ENCODE measurements around the gene CD99. TPM values are rescaled to one million over a fixed set of nuclear protein-coding genes. Genes with fewer than 3 reads are reported as not detected.

CD99 gene
- total and polyA plus RNA-seq, 2 experiments from 2014 or later = 467 to 474 TPM

DNA sequence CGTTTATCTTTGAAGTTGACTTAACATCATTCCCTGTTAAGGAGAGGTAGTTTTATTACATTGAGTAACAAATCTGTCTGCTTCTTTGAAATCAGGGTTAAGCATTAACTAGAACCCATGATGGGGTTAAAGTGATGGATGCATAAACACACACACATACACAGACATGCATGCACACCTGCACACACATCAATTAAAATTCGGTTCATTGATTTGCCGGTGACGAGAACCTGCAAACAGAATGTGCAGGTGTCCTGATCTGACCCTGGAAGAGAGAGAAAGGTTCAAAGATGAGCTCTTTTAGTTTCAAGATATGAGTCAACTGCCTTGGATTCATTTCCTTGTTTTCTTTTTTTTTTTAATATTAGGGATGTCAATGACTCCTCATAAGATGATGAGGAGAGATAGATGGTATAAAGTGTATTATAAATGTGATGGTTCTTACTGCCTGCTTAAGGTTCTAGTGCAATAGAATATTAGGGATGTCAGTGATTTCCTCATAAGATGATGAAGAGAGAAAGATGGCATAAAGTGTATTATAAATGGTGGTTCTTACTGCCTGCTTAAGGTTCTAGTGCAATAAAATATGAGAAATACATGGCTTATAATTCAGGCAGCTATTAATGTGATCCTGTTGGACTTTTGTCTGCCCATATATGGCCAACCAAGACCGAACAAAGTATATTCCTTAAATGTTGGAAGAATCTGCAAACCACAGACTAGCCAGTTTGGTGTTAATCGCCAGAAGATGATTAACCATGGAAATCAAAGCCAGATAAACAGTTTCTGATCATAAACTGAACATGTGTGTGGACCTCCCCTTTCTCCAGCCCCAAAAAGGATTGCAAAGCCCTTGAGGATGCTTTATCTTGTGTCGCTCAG, 14.1 kb upstream of the CD99 start:
- peak in 1 of 2 donors; percentile 43 for DNase-seq (ENCODE audit: low read depth in 1 of 2, low spot score in 1 of 2)
- H3K4me1 ChIP-seq (ENCODE audit: low read depth) = no peaks in the 10 kb centered on the region
- TF ChIP-seq, protein P1, sequence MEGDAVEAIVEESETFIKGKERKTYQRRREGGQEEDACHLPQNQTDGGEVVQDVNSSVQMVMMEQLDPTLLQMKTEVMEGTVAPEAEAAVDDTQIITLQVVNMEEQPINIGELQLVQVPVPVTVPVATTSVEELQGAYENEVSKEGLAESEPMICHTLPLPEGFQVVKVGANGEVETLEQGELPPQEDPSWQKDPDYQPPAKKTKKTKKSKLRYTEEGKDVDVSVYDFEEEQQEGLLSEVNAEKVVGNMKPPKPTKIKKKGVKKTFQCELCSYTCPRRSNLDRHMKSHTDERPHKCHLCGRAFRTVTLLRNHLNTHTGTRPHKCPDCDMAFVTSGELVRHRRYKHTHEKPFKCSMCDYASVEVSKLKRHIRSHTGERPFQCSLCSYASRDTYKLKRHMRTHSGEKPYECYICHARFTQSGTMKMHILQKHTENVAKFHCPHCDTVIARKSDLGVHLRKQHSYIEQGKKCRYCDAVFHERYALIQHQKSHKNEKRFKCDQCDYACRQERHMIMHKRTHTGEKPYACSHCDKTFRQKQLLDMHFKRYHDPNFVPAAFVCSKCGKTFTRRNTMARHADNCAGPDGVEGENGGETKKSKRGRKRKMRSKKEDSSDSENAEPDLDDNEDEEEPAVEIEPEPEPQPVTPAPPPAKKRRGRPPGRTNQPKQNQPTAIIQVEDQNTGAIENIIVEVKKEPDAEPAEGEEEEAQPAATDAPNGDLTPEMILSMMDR (IDR thresholded peaks at IDR 0.05; ENCODE audit: low read depth, low read length) = no peak

DNA sequence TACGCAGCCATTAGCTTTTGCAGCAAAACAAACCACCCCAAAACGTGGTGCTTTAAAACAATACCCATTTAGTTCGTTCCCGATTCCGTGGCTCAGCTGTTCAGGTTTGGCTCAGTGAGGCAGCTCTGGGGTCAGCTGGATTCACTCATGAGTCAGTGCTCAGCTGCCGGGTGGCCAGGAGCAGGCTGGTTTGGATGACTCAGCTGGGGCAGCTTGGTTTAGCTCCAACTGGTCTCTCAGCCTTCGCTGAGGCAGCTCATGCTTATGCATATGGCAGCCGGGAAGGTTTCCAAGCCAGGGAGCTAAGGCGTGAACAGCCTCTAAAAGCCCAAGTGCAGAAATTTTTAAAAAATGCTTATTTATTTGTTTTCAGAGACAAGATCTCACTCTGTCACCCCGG, 13.3 kb upstream of the CD99 start:
- Histone ChIP-seq H3K4me1 (ENCODE audit: low read depth) (no peaks in the 10 kb centered on the region), H3K27ac (no peak overlapping the region), H3K27me3 (no peaks in the 10 kb centered on the region), H3K36me3 (no peaks in the 10 kb centered on the region), H3K4me3 (no peak overlapping the region), H3K9me3 (ENCODE audit: low read depth) (no peaks in the 10 kb centered on the region)
- TF ChIP-seq, protein P1 (IDR thresholded peaks at IDR 0.05; ENCODE audit: low read depth, low read length) = no peak
- peak in 1 of 2 donors; percentile 99 for DNase-seq (ENCODE audit: low read depth in 1 of 2, low spot score in 1 of 2)

More for the DNA sequence above, 14.1 kb upstream of the CD99 start:
- H3K4me3 ChIP-seq = no peak overlapping the region
- H3K27me3 ChIP-seq = no peaks in the 10 kb centered on the region
- H3K27ac ChIP-seq = no peak overlapping the region
- H3K36me3 ChIP-seq = no peaks in the 10 kb centered on the region
- no peaks in the 10 kb centered on the region for H3K9me3 ChIP-seq (ENCODE audit: low read depth)

DNA sequence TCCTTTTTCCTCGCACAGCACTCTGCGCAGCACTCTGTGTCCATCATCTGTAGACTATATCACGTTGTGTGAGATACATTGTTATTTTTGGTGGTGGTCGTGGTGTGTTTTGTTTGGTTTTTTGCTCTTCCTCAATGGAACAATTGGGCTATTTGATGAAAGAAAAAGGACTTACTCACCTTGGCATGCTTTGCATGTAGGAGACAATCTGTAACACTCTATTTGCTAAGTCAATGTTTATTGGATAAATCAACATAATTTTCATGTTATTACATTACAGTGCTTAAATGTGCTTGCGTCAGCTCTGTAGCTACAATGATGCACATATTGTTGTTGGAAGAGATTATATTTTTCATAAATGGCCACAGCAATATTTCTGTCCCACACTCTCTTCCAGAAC, 12.5 kb upstream of the CD99 start:
- Histone ChIP-seq H3K36me3 (no peaks in the 10 kb centered on the region), H3K4me3 (no peak overlapping the region), H3K9me3 (ENCODE audit: low read depth) (no peaks in the 10 kb centered on the region), H3K27me3 (no peaks in the 10 kb centered on the region), H3K27ac (no peak overlapping the region), H3K4me1 (ENCODE audit: low read depth) (no peaks in the 10 kb centered on the region)
- DNase-seq (ENCODE audit: low read depth in 1 of 2, low spot score in 1 of 2) = no peak
- TF ChIP-seq, protein P1 (IDR thresholded peaks at IDR 0.05; ENCODE audit: low read depth, low read length) = no peak

DNA sequence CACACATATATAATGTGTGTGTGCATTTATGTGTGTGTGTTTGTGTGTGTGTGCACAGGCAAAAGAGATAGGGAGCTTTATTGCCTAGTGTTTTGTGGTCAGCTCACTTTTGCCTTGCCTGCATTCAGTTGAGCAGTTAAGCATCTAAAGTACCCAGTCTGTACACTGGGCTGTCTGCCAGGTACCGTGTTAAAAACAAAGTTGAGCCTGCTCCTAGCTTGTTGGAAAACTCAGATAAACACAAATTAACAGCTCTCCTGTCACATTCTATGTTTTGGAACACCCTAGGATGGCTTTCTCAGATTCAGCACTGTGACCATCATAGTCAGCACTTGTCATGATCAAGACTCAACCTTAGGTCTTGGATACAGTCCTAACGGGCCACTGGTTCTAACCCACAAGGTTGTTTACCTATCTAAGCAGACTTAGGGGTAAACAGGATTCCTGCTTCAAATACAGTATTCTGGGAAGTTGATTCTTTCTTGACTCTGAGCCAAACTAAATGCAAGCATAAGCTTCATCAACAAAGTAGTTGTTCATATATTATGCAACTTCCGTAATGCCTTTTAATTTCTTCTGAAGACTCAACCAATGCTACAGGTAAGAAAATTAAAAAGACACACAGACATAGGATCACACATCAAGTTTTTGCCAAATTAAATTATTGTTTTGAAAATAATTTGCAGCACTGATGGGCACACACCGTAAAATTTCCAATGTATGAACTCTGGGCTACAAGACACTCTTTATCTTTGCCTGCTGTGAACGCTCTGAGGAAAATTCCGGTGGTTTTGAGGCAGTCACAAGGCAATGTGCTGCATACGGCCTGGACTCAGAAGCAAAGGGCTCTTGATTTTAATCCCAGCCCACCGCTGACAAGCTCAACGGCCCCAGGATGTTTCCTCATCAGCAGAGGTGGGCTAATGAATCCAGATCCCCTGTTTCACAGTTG, 11.3 kb upstream of the CD99 start:
- TF ChIP-seq, protein P1 (IDR thresholded peaks at IDR 0.05; ENCODE audit: low read depth, low read length) = no peak
- DNase-seq (ENCODE audit: low read depth in 1 of 2, low spot score in 1 of 2) = peak in 1 of 2 donors; percentile 90
- no peaks in the 10 kb centered on the region for H3K4me1 ChIP-seq (ENCODE audit: low read depth)
- no peak overlapping the region for H3K4me3 ChIP-seq
- H3K9me3 ChIP-seq (ENCODE audit: low read depth) = no peaks in the 10 kb centered on the region
- no peak overlapping the region for H3K27ac ChIP-seq
- no peaks in the 10 kb centered on the region for H3K36me3 ChIP-seq
- no peaks in the 10 kb centered on the region for H3K27me3 ChIP-seq

DNA sequence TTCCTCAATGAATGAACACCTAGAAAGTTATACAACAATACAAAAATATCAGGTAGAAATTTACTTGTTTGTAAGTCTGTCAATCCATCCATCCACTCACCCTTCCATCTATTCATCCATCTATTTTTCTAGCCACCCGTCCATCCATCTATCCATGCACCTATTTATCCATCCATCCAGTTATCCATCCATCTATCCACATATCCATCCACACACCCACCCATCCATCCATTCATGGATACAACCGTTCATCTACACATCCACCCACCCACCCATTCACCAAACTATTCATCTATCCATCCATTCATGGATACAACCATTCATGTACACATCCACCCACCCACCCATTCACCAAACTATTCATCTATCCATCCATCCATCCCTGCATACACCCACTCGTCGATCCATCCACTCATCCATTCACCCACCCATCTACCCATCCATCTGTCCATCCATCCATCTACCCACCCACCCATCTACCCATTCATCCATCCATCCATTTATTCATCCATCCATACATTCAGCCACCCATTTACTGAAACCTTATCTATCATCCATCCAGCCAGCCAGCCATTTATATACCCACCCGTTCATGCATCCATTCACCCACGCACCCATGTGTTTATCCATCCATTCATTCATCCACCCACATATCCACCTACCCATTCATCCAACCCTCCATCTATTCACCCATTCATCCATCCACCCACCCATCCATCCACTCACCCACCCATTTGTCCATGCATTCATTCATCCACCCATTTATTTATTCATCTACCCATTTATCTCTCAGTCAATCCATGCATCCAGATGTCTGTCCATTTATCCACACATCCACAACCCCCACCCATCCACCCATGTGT, 10.4 kb upstream of the CD99 start:
- no peaks in the 10 kb centered on the region for H3K4me1 ChIP-seq (ENCODE audit: low read depth)
- no peaks in the 10 kb centered on the region for H3K27me3 ChIP-seq
- no peak overlapping the region for H3K4me3 ChIP-seq
- TF ChIP-seq, protein P1 (IDR thresholded peaks at IDR 0.05; ENCODE audit: low read depth, low read length) = no peak
- H3K27ac ChIP-seq = no peak overlapping the region
- no peaks in the 10 kb centered on the region for H3K36me3 ChIP-seq
- no peaks in the 10 kb centered on the region for H3K9me3 ChIP-seq (ENCODE audit: low read depth)
- DNase-seq (ENCODE audit: low read depth in 1 of 2, low spot score in 1 of 2) = no peak

Measured in cardiac muscle cell (in vitro differentiated cells and primary cell).